Stimulated activated naive B cell treated with anti-CD40 and anti-IgM and Interleukin-4, amounts not matched to agents 10 μg/mL and 1 μg/mL and 100 μg/mL, for 72 hours (primary cell): ENCODE measurements around the gene ADAM19.

Source experiments
- ATAC-seq, 2 donors: fragments of 150-1000 bp; cut with Tn5 transposase; replicated peaks; 2 replicates each; pipeline ENCODE4 v1.10.0; 2021; ENCODE audit warnings: moderate library complexity in 1 of 2
- DNase-seq: peaks from one replicate; pipeline ENCODE4 v3.0.0; 2021
- H3K27ac Mint-ChIP-seq: one replicate; pipeline ENCODE4 v1.8.0; 2022; ENCODE audit warnings: mild to moderate bottlenecking, mixed read lengths
- H3K27me3 Mint-ChIP-seq, 2 donors: one replicate each; pipeline ENCODE4 v1.8.0; 2022; ENCODE audit warnings: mixed read lengths in 2 of 2
- H3K36me3 Mint-ChIP-seq, 2 donors: one replicate each; pipeline ENCODE4 v1.8.0; 2022; ENCODE audit warnings: mixed read lengths in 2 of 2, mild to moderate bottlenecking in 1 of 2
- H3K4me1 Mint-ChIP-seq, 2 donors: one replicate each; pipeline ENCODE4 v1.8.0; 2022; ENCODE audit warnings: mixed read lengths in 2 of 2, mild to moderate bottlenecking in 1 of 2
- H3K4me3 Mint-ChIP-seq, 2 donors: one replicate each; pipeline ENCODE4 v1.8.0; 2022; ENCODE audit warnings: mild to moderate bottlenecking in 2 of 2, mixed read lengths in 2 of 2, moderate library complexity in 1 of 2
- H3K9me3 Mint-ChIP-seq, 2 donors: one replicate each; pipeline ENCODE4 v1.8.0; 2022; ENCODE audit warnings: mixed read lengths in 2 of 2, mild to moderate bottlenecking in 1 of 2

ADAM19 gene

DNA sequence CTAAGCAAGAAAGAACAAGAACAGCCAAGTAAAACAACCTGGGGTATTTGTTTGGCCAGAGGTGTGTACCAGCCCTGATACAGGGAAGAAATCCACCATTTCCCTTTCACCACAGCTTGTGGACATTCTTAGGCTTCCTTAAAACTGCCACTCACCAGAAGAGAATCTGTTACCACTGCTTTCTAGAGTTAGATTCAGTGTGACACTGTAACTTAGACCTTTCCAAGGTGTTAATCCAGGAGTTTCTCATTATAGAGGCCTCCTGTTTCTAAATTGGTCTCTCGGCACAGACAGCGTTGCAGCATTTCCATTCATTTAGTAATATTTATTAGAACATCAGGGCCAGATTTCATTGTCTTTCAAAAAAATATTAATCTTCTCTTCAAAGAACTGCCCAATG lies 60.6 kb downstream of the ADAM19 start:
- Mint-ChIP-seq H3K9me3 (peaks cover 1 to 3% of the 10 kb centered on the region in 2 donors), H3K27me3 (no peaks in the 10 kb centered on the region), H3K27ac (peak overlapping the region; percentile 70), H3K36me3 (peaks cover 26 to 49% of the 10 kb centered on the region in 2 donors), H3K4me1 (peaks cover 46 to 77% of the 10 kb centered on the region in 2 donors), H3K4me3 (no peak overlapping the region)
- DNase-seq, result no peak
- ATAC-seq, result no peak

DNA sequence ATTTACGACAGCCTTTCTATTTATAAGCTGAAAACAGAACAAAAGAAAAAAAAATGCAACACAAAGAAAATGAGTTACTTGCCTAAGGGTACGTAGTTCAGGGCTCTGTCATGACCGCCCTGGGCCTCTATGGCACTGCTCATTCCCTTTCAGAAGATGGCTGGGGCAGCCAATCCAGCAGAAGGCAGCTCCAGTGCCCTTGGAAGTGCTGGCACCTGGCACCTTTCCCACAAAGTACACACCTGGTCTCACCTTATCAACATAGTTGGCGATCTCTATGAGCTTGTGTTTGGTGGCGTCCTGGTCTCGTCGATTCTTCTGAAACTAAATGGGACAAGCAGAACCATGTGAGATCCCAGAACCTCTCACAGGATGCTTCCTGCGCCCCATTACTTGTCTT lies 62.4 kb downstream of the ADAM19 start:
- Mint-ChIP-seq H3K4me1 (peaks cover 50 to 79% of the 10 kb centered on the region in 2 donors), H3K27ac (peak overlapping the region; percentile 88), H3K4me3 (no peak overlapping the region), H3K27me3 (no peaks in the 10 kb centered on the region), H3K36me3 (peaks cover 35 to 61% of the 10 kb centered on the region in 2 donors), H3K9me3 (peaks cover 1 to 3% of the 10 kb centered on the region in 2 donors)
- ATAC-seq (no peak), DNase-seq (no peak)

DNA sequence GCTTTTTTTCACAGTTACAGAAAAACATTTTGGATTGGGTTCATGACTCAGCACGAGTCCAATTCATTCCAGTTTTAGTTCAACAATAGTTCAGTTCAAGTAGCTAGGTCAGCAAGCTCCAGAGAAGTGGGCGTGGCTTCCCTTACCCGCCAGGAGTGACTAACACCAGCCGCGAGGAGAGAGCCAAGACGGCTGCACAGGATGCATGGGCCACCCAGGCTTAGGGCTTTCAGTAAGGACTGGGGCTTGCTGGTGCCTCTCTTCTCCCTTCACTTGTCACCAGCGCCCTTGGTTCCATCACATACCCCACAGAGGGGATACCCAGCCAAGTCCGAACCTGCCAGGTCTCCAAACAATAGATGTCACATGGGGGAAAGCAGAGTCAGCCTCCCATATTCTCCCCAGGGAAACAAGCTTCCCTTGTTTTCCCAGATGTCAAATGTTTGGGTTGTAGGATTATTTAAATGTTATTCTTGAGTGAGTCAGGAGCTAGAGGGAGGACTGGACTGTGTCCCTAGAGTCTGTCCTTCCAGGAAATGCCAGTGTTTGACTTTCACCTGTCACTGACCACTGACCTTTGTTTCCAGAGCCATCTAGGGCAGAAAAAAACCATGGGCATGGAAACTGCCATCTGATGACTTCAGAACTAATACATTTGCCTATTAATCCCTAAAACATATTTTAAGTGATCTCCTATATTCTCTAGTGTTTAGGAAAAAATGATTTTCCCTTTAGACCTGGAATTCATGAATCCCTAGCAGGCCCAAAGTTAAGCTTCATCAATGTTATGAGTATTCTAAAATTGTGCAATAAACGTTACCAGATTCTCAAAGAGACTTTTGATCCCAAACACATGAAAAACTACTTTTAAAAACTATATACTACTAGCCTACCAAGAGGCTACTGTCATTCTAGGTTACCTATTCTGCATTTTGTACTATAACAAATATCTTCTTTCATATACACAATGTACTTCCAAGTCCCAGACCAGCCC lies 63.6 kb downstream of the ADAM19 start:
- no peaks in the 10 kb centered on the region for H3K27me3 Mint-ChIP-seq
- peaks cover 3% of the 10 kb centered on the region in 2 donors for H3K9me3 Mint-ChIP-seq
- H3K4me3 Mint-ChIP-seq, result no peak overlapping the region
- DNase-seq, result no peak
- peaks cover 47 to 83% of the 10 kb centered on the region in 2 donors for H3K4me1 Mint-ChIP-seq
- peaks cover 37 to 60% of the 10 kb centered on the region in 2 donors for H3K36me3 Mint-ChIP-seq
- ATAC-seq, result no peak
- H3K27ac Mint-ChIP-seq, result peak overlapping the region; percentile 88

DNA sequence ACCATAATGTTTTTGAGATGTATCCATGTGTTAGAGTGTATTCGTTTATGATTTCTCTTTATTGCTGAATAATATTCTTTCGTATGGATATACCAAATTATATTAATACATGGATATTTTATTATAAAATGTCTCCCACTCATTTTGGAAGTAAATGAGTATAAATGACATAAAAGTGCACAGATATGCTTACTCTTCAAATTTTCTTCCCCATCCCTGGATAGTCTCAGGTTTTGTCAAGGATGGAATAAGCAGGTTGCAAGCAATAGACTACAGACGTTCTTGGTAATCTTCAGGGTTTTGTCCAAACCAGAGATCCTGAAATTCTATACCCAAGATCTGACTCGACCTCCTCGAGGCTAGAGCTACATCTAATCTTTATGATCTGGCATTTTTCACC lies 64.9 kb downstream of the ADAM19 start:
- no peak overlapping the region for H3K4me3 Mint-ChIP-seq
- peaks cover 49 to 83% of the 10 kb centered on the region in 2 donors for H3K4me1 Mint-ChIP-seq
- H3K36me3 Mint-ChIP-seq, result peaks cover 44 to 67% of the 10 kb centered on the region in 2 donors
- H3K27me3 Mint-ChIP-seq, result no peaks in the 10 kb centered on the region
- H3K9me3 Mint-ChIP-seq, result peaks cover 3 to 4% of the 10 kb centered on the region in 2 donors
- no peak for ATAC-seq
- no peak for DNase-seq
- peak overlapping the region; percentile 39 for H3K27ac Mint-ChIP-seq

DNA sequence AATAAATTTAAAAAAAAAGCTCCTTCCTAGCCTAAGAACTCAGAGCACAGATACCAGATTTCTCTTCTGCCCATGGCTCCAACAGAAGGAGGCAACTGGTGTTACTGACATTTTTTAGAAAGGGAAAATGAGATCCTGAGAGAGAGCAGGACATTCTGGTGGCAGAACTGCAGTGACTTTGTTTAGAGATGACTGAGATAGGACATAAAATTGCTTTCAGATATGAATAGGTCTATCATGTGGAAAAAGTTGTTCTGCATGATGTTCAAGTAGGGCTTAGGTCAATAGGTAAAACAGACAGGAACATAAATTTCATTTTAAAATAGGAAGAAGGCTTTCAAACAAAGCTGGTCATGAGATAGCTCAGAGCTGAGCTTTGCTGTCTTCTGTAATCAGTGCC lies 66.0 kb downstream of the ADAM19 start:
- Mint-ChIP-seq H3K9me3 (peaks cover 3 to 4% of the 10 kb centered on the region in 2 donors), H3K36me3 (peaks cover 49 to 65% of the 10 kb centered on the region in 2 donors), H3K27me3 (no peaks in the 10 kb centered on the region), H3K4me3 (no peak overlapping the region), H3K4me1 (peaks cover 48 to 85% of the 10 kb centered on the region in 2 donors), H3K27ac (no peak overlapping the region)
- DNase-seq (no peak), ATAC-seq (peak; percentile 85 to 86)

DNA sequence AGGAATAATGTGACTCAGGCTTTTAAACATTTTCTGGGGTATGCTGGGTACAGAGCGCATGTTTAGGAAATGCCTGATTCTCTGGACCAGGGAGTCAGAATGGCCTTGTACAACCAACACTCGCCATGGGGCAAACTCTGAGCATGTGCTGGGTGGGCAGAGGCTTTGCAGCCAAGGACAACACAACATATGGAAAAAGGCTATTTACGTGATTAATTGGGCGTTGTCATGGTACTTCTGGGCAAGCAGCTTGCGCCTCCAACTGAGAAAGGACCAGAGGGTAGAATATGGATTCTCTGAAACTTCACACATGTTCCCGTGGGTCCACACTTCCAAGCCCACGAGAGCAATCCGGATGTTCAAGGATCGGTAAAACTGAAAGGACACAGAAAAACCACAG lies 66.5 kb downstream of the ADAM19 start:
- H3K36me3 Mint-ChIP-seq, result peaks cover 53 to 70% of the 10 kb centered on the region in 2 donors
- peak overlapping the region; percentile 14 to 57 for H3K4me3 Mint-ChIP-seq
- peaks cover 49 to 89% of the 10 kb centered on the region in 2 donors for H3K4me1 Mint-ChIP-seq
- DNase-seq, result no peak
- ATAC-seq, result no peak
- H3K27ac Mint-ChIP-seq, result peak overlapping the region; percentile 78
- no peaks in the 10 kb centered on the region for H3K27me3 Mint-ChIP-seq
- H3K9me3 Mint-ChIP-seq, result peaks cover 3 to 4% of the 10 kb centered on the region in 2 donors

DNA sequence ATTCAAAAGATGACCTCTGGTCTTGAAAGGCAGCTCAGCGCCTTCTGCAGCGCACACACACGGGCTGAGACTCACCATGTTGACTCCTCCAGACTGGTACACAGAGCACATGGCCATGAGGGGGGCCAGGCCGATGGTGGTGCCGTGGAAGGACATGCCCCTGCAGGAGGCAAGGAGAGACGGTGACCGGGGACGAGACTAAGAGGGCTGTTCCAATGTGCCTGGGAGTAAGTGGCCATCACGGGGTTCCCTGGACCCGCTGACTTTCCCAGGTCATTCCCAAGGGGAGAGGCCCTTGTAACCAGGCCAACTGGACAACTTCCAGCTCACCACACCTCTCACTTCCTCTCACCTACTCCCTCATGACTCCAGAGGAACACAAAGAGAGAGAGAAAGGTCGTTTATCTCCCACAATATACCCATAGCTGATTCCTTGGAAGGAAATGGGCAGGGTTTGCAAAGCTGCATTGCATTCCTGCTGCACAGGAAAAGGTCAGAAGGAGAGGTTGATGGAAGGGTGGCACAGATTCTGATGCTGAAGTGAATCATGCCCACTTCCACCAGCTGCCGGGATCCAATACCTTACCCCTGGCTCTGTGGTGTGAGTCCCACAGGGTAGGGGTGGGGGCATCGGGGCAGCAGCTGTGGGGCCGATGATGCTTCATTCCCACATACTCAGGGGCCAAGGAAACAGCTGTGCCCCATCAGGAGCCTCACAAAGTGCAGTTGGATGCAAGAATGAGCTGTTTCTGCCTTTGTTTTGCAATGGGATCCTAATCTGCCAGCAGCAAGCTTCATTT lies 68.4 kb downstream of the ADAM19 start:
- Mint-ChIP-seq H3K4me1 (peaks cover 51 to 92% of the 10 kb centered on the region in 2 donors), H3K27ac (peak overlapping the region; percentile 94), H3K27me3 (no peaks in the 10 kb centered on the region), H3K9me3 (peaks cover 3 to 4% of the 10 kb centered on the region in 2 donors), H3K4me3 (peak overlapping the region; percentile 38 to 50), H3K36me3 (peaks cover 43 to 62% of the 10 kb centered on the region in 2 donors)
- DNase-seq, result no peak
- ATAC-seq, result no peak

DNA sequence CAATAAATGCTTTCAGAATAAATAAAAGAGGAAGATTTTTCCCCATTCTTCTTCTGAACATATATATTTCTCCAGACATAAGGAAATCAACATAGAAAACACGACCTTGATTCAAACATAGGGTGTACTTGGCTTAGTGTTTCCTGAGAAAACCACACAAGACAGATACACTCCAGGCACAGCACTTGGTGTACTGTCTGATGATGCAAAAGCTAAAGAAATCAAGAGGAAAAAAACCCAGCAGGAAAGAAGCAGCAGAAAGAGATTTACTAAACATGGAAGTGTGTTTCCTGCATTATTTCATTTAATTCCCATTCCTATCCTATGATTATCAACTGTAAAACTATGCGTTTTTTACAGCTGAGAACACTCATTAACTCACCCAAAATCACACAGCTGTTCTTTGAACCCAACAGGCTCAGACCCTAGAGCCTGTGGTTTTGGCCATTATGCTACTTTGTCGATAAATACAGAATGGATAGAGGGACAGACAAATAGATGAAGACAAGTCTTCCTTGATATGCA lies 69.4 kb downstream of the ADAM19 start:
- peaks cover 0 to 3% of the 10 kb centered on the region in 2 donors for H3K9me3 Mint-ChIP-seq
- DNase-seq (no peak), ATAC-seq (no peak)
- H3K27me3 Mint-ChIP-seq, result no peaks in the 10 kb centered on the region
- H3K4me3 Mint-ChIP-seq, result peak overlapping the region in 1 of 2 donors; percentile 38
- peak overlapping the region; percentile 94 for H3K27ac Mint-ChIP-seq
- peaks cover 52 to 95% of the 10 kb centered on the region in 2 donors for H3K4me1 Mint-ChIP-seq
- peaks cover 41 to 58% of the 10 kb centered on the region in 2 donors for H3K36me3 Mint-ChIP-seq

DNA sequence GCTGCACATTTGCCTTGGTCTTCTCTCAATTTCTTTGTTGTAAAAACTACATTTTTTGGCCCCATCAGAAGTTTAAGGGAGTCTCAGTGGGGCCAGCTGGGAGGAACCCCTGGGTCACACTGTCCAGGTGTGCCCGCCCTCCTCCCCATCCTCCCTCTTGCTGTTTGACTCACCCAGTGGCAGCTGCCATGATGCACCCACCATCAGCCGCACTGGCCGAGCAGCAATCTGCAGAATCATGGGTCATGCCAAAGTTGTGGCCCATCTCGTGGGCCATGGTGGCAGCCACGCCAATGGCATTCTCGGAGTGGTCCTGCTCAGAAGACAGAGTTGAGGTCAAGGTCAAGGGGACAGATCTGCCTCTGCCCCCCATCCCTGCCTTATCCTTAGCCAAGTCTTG lies 70.1 kb downstream of the ADAM19 start:
- DNase-seq (no peak), ATAC-seq (no peak)
- Mint-ChIP-seq H3K9me3 (peaks cover 0 to 3% of the 10 kb centered on the region in 2 donors), H3K36me3 (peaks cover 44 to 61% of the 10 kb centered on the region in 2 donors), H3K27ac (peak overlapping the region; percentile 94), H3K4me3 (peak overlapping the region; percentile 14 to 29), H3K4me1 (peaks cover 57 to 95% of the 10 kb centered on the region in 2 donors), H3K27me3 (no peaks in the 10 kb centered on the region)

DNA sequence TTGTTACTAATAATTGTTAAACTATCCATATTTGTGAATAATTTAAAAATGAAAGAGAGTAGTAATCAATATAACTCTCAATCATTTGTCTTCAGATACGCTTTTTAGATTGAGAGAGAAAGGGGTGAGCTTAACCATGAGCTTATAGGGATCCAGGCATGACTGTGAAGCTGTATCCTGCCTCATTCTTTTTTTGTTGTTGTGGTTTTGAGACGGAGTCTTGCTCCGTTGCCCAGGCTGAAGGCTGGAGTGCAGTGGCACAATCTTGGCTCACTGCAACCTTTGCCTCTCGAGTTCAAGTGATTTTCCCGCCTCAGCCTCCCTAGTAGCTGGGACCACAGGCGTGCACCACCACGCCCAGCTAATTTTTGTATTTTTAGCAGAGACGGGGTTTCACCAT lies 71.5 kb downstream of the ADAM19 start:
- H3K27ac Mint-ChIP-seq, result peak overlapping the region; percentile 82
- DNase-seq (no peak), ATAC-seq (no peak)
- H3K4me1 Mint-ChIP-seq, result peaks cover 60 to 98% of the 10 kb centered on the region in 2 donors
- H3K27me3 Mint-ChIP-seq, result no peaks in the 10 kb centered on the region
- peaks cover 41 to 64% of the 10 kb centered on the region in 2 donors for H3K36me3 Mint-ChIP-seq
- H3K9me3 Mint-ChIP-seq, result peaks cover 0 to 4% of the 10 kb centered on the region in 2 donors
- H3K4me3 Mint-ChIP-seq, result peak overlapping the region in 1 of 2 donors; percentile 33

DNA sequence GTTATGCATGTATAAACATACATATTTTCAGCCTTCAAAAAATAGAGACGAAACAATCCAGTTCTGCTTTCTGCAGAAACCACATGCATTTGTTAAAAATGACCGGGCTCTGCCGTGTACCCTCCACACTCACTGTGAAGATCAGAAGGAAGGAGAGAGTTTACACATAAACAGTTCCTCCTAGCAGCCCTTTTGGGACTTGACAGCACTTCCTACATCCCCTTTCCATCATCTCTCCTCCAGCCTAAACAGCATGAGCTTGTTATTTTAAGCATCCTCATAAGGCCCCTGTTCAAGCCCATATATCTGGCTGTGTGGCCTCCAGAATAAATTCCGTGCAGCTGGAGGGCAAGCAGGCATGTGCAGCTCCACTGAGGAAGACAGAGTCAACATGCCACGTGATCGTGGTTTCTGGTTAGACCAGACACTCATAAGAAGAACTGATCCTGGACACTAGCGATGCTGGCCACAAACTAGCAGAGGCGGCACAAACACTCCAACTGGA lies 73.4 kb downstream of the ADAM19 start:
- peak; percentile 87 for ATAC-seq
- no peaks in the 10 kb centered on the region for H3K27me3 Mint-ChIP-seq
- peaks cover 34 to 57% of the 10 kb centered on the region in 2 donors for H3K36me3 Mint-ChIP-seq
- H3K9me3 Mint-ChIP-seq, result peaks cover 0 to 4% of the 10 kb centered on the region in 2 donors
- DNase-seq, result peak; percentile 71
- peak overlapping the region; percentile 2 to 50 for H3K4me3 Mint-ChIP-seq
- peak overlapping the region; percentile 92 for H3K27ac Mint-ChIP-seq
- peaks cover 52 to 92% of the 10 kb centered on the region in 2 donors for H3K4me1 Mint-ChIP-seq

DNA sequence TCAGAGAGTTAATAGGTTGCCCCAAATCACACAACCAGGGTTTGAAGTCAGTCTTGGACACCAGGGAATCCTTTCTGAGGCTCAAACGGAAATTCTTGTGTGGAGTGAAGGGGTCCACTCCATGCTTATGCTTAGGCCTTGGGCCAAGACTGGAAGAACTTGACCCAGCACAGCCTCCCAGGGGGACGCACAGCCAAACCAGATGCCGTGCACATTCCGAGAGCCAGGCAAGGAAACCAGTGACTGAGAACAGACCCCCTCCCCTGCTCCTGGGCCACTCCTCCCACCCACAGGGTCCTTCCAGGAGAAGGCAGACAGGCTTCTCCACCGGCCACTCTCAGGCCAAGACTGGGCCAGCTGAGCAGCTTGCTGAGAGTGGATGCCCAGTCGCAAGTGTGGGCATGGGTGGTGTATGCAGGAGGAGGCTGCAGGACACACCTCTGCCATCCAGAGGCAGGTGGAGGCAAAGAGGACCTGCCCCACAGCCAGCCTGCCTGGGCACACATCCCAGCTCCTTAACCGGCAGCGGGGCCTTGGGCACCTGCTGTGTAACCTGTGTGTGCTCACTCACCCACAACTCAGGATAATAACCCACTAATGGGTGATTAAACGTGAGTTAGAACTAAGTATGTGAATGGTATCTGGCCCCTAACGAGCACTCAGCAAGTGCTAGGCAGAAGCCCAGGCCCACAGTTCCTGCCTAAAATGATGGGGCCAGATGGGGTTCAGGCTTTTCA lies 77.5 kb downstream of the ADAM19 start:
- no peak for ATAC-seq
- Mint-ChIP-seq H3K27ac (peak overlapping the region; percentile 20), H3K36me3 (peaks cover 26 to 51% of the 10 kb centered on the region in 2 donors)

DNA sequence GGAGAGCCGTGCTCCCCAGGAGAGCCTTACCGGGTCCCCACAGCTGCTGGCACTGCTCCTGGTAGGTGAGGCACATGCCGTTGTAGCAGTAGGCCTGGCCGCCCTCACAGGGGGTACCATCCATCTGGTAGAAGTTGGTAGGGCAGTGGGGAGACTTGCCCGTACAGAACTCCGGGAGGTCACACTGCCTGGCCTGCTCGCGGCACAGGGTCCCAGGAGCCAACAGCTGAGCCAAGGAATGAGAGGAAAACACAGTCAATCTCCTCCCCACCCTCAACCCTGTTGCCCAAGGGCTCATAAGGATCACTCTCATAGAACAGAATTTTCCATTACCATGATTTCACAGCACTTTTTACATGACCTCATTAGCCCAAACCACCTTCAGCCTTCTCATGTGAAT lies 78.7 kb downstream of the ADAM19 start:
- peaks cover 38 to 75% of the 10 kb centered on the region in 2 donors for H3K4me1 Mint-ChIP-seq
- H3K4me3 Mint-ChIP-seq, result no peak overlapping the region
- DNase-seq (no peak), ATAC-seq (no peak)
- H3K36me3 Mint-ChIP-seq, result peaks cover 30 to 55% of the 10 kb centered on the region in 2 donors
- H3K9me3 Mint-ChIP-seq, result peaks cover 0 to 5% of the 10 kb centered on the region in 2 donors
- no peaks in the 10 kb centered on the region for H3K27me3 Mint-ChIP-seq
- peak overlapping the region; percentile 78 for H3K27ac Mint-ChIP-seq

More for the DNA sequence above, 77.5 kb downstream of the ADAM19 start:
- Mint-ChIP-seq H3K4me3 (no peak overlapping the region), H3K27me3 (no peaks in the 10 kb centered on the region), H3K4me1 (peaks cover 44 to 81% of the 10 kb centered on the region in 2 donors), H3K9me3 (peaks cover 0 to 5% of the 10 kb centered on the region in 2 donors)
- no peak for DNase-seq
